Activated CD4-positive, alpha-beta T cell treated with anti-CD3 and anti-CD28 coated beads, Interleukin-2, amount 50 U/mL, for 24 hours (primary cell): ENCODE results near the gene ORC6.

Experiments
- DNase-seq, 2 donors: peaks; one replicate each; pipeline ENCODE4 v3.0.0-alpha.2; 2020; ENCODE audit warnings: low read depth in 1 of 2, low spot score in 1 of 2

The ORC6 gene

DNA sequence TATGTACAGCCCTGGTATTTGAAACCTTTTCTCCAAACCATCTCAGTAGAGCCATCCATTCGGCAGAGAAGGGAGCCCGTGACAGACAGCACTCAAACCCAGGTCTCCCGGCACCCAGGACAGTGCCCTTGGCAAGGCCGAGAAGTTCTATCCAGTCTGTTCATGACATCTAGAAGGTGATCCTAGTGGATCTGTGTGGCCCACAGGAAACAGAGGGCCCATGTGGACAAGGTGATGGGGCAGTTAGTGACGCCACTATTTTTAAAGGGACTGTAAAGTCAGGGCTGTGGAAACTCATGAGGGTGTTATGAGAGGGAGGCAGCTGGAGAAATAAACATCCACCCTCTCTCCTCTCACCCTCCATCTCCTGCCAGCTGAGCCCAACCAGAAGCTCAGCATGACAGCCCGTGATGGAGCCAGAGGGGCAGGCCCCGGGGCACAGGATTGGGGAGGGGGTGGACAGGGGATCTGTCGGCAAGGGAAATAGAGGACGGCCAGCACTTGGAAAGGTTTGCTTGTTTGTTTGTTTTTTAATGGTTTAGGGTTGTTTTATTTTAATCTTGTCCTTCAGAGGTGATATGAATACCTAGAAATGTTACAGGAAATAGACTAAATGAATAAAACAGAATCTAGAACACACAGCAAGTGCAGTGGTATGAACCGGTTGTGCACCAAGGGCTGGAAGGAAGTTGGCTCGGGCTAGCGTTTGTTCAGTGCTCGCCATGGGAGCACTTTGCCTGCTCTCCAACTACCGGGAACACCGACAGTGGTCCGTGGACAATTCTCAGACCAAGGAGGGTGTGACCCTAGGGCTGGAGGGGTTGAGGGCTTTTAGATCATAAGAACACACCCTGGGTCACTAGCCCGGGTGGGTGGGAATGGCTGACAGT lies 41.6 kb downstream of the ORC6 start:
- DNase-seq = no peak

DNA sequence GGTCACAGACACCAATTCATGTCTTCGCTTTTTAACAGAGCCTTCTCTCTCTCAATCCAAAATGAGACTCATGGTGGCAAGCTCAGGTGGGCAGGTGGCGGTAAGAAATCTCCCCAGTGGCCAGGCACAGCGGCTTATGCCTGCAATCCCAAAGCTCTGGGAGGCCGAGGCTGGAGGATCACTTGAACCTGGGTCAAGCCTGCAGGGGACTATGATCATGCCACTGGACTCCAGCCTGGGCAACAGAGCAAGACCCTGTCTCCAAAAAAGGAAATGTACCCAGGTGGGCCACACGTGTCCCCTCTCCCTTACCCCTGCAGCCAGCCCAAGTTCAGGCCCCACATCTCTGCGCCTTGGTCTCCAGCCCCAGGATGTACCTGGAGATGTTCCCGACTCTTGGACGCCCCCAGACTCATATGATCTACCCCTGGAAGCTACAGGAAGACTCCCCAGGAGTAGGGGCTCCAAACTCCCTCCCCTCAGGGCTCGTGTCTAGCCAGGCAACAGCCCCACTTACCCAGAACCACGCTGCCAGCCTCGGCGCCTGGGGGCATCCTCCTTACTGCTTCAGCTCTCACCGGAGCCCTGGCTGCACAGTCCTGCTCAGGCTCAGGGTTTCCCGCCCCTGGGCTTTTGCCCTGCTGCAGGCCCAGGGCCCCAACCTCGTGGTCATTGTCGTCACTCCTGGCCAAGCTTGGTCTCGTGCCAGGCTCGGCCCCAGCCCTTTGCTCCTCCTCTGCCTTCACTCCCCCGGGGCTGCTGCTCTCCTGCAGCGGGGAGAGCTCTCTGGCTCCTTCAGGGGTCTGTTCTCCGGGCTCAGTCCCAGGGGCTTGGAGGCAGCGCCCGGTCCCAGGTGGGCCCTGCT lies 42.5 kb downstream of the ORC6 start:
- no peak for DNase-seq

DNA sequence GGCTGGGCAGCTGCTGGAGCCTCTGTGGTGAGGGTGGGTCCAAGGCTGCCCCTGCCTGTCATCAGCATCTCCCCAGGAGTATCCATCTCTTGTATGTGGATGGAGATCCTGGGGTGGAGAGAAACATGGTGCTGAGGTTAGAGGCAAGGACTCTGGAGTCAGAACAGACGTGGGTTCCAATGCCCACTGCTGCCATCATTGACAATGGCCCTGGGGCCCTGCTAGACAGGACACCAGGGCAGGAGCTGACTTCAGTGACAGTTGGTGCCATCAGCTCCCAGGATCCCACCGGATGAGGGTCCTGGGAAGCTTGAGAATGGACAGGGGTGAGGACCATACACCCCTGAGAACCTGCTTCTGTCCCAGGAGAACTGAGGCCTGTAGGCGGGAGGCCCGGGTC lies 43.1 kb downstream of the ORC6 start:
- no peak for DNase-seq

DNA sequence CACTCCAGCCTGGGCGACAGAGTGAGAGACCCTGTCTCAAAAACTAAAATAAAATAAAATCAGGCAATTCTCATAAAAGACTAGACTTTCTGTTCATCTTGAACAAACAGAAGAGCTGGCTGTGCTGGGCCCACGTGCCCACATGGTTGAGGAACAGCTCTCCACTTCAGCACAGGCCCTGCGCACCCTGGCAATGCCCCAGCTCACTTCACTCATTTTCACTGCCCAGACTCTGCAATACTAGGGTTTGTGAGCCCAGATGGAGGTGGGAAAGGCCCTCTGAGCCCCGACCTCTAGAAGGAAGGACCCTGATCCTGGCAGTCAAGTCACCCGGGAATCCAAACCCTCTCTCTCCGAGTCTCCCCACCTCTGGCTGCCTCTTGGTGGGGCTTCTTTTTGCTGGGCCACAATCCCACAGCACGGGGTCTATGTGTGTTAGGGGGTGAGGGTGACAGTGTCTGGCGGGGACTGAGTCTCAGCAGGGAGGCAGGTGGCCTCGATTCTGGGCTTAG lies 43.9 kb downstream of the ORC6 start:
- DNase-seq = no peak

DNA sequence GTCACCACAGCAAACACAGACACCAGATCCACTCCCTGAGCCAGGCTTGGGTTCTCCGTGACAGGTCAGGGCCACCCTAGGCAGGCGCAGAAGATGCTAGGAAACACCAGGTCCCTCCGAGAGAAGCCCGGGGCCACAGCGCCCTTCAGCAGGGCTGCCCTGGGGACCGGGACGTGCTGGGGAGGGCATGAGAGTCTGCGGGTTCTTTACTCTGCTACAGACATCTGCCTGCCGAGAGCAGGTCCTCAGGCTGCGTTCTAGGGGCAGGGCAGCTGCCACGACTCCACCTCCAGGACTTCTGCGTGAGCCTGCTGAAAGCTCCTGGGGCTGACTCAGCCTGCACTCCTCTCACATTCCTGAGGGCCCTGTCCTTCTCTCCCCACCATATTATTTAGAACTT lies 47.2 kb downstream of the ORC6 start:
- no peak for DNase-seq

DNA sequence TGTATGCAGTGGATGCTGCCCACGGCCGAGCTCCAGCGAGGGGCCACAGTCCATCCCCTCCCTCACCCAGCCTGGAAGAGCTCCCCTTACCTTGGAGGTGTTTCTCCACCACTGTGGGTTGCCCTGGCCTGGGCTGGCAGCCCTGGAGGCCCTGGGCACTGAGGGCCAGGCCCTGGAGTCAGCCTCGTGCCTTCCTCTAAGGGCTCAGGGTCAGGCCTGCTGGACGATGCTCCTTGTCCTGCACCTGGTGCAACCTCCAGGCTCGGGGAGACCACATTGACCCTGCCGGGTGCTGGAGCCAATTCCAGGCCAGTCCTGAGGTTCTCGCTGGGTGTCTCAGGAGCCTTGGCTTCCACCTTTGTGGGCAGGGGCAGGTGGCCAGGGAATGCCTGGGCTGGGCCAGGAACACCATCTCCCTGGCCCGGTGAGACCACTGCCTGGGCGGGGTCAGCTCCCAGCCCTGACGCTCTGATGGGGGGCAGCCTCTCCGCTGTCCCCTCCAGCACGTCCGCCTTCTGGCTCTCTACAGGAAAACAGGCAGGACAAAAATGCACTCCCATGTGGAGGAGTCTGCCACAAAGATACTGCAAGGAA lies 48.3 kb downstream of the ORC6 start:
- DNase-seq = no peak

DNA sequence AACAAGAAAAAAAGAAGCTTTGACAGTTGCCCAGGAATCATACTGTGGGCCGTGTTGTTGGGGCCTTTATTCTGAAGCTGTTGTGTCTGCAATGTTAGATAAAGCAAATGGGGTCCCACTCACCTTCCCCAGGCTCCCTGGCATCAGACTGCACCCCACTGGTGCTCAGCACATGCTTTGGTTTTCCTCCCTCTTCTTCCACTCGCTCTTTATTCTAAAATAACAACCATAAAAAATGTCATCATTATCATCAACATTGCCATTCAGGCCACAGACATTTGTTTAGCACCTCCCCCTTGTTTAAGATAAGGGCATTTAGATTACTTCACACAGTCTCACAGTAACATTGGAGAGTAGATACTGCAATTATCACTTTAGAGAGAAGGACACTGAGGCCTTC lies 50.5 kb downstream of the ORC6 start:
- no peak for DNase-seq

DNA sequence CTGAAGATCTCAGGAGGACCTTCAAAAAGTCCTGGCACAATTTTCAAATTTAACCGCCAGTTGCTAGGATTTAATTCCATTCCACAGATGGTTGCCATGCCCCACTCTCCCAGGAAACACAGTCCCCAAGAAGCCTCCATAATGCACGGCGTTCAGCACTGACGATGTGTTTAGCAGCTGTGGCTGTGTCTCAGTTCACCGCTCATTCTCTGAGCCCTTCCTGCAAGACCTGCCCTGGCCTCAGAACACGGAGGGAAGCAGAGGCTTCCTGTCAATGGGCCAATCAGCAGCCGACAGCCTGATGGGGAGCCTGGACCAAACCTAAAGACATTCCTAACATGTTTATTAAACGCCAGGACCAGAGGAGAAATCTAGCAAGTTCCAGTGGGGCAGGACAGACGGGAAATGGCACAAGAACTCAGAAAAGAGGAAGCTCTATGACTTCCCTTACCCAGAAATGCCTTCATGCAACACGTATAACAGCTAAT lies 53.8 kb downstream of the ORC6 start:
- DNase-seq = no peak

DNA sequence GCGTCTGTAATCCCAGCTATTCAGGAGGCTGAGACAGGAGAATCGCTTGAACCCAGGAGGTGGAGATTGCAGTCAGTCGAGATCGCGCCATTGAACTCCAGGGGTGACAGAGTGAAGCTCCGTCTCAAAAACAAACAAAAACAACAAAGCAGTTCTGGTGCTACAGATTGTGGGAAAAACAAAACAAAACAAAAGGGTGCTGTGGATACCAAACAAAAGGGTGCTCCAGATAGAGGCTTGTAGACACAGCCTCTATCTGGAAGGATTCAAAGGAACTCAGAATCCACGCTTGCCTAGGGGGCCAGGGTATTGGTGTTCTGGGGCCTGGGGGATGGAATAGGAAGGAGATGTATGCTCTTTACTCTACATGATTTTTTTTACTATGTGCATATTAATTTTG lies 56.2 kb downstream of the ORC6 start:
- DNase-seq = no peak

DNA sequence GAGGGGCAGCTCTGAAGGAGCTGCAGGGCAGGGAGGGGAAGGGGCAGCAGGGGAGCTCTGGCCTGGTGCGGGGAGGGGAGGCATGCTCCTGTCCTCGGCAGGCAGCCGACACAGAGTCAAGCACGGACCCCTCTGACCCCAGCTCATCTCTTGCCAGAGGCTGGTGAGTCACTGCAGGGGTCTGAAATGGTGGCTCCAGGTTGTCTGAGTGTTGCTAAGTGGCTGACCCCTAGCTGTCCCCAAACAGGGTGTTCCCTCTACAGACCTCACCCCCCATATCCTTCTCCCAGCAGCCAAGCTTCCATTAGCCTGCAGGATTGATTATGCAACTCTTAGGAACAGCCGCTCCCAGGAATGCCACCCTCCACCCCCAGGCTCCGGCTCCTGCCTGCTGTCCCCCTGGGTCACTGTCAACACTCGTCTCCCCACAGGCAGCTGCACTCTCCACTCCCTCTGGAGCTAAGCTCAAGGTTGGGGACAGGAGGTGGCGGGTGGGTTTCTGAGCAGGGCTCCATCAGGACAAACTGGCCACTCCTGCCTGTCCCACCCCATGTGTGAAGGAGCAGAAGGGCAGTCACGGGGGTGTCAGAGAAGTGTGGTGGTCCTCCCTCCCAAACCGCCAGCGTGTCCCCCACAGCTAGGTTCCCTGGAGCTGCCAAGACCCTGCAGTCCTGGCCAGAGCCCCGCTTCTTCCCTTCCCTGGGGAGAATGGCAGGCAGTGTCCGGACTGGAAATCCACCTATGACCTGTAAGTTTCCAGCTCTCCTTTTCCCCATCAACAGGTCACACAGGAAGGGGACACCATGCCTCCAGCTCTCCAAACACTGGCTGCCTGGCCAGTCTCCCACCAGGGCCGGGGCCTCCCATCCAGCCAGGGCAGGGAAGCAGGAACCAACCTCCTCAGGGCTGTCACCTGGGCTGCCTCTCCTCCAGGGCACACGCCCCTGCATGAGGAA lies 57.6 kb downstream of the ORC6 start:
- no peak for DNase-seq
